T-helper 17 cell (primary cell): ENCODE measurements around the gene HNRNPUL1. TPM values are rescaled to one million over a fixed set of nuclear protein-coding genes. Genes with fewer than 3 reads are reported as not detected.

ENCODE experiments used
- ATAC-seq: fragments of 150-1000 bp; cut with Tn5 transposase; 2 replicates; pipeline ENCODE4 v1.10.0; 2021; ENCODE audit warnings: mild to moderate bottlenecking, moderate library complexity
- DNase-seq, 3 donors: peaks; one replicate each; pipeline versions ENCODE4 v3.0.0 to v3.0.0-alpha.2; 2020 to 2021
- H3K9me3 ChIP-seq: one replicate; pipeline ENCODE4 v1.7.0; 2013; ENCODE audit warnings: low read length, mild to moderate bottlenecking; ENCODE audit not compliant: control insufficient read depth, poor library complexity, severe bottlenecking
- H3K27ac Mint-ChIP-seq: one replicate; pipeline ENCODE4 v1.8.0; 2022; ENCODE audit warnings: mild to moderate bottlenecking, moderate library complexity, mixed read lengths
- H3K27me3 Mint-ChIP-seq: one replicate; pipeline ENCODE4 v1.8.0; 2022; ENCODE audit warnings: mixed read lengths
- H3K36me3 Mint-ChIP-seq: one replicate; pipeline ENCODE4 v1.8.0; 2022; ENCODE audit warnings: low read depth, mixed read lengths
- H3K4me1 Mint-ChIP-seq: one replicate; pipeline ENCODE4 v1.8.0; 2022; ENCODE audit warnings: mild to moderate bottlenecking, mixed read lengths
- H3K4me3 Mint-ChIP-seq: one replicate; pipeline ENCODE4 v1.8.0; 2022; ENCODE audit warnings: mild to moderate bottlenecking, moderate library complexity, mixed read lengths
- total RNA-seq, 4 donors: library from RNA in 2 of 4; stranded (reverse) in 2 of 4; gene quantifications; one replicate each; pipeline ENCODE4 v1.2.3 and lab custom pipeline; 2022 to 2026

The HNRNPUL1 gene
- total RNA-seq, 2 donors from 2014 or later = 316 to 329 TPM

DNA sequence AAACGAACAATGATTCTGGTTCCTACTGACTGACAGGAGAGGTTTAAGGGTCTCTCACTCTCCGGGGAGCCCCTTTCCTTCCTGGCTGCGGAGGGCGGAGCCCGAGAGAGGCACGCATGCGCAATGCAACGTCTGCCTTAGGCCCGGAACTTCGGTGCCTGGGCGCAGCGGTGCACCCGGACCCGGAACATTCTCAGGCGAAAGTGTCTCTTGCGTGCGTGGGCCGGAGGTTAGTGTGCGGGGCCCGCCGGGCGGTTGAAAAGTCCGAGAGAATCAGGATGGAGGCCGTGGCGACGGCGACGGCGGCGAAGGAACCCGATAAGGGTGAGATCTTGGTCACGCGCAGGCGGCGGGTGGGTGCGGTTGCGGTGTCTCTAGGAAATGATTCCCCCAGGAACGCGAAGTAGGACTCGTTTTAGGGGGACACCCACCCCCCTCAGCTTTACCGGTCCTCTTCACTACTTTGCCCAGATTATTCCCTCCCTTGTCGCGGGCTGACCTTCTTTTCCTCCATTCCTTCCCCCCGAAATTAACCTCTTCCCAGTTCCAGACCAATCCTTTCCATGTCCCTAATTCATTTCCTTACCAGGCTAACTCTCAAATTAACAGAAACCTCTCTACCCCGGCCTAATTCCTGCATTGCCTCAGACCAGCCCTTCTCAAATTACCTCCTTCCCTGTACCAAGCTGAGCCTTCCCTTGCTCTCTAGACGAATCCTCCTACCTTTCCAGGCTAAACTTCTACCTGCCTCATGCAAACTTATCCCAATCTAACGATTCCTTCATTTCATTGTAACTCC, 46.1 kb downstream of the HNRNPUL1 start, which contains the start of gene CCDC97:
Gene CCDC97 (plus strand): TSS at position 140 of the 799 bp plus-strand sequence. CDS start 139 bp downstream, at position 279.
- DNase-seq = peak; percentile 82 to 84 (median 83)
- H3K4me3 Mint-ChIP-seq = peak within 1 kb of the TSS; percentile 100
- H3K36me3 Mint-ChIP-seq = peaks cover 18% of the 10 kb centered on the region
- H3K4me1 Mint-ChIP-seq = peaks cover 55% of the 10 kb centered on the region
- H3K9me3 ChIP-seq = no peaks in the 10 kb centered on the region
- H3K27ac Mint-ChIP-seq = peak within 1 kb of the TSS; percentile 100
- H3K27me3 Mint-ChIP-seq = no peaks in the 10 kb centered on the region
- peak; percentile 60 for ATAC-seq

DNA sequence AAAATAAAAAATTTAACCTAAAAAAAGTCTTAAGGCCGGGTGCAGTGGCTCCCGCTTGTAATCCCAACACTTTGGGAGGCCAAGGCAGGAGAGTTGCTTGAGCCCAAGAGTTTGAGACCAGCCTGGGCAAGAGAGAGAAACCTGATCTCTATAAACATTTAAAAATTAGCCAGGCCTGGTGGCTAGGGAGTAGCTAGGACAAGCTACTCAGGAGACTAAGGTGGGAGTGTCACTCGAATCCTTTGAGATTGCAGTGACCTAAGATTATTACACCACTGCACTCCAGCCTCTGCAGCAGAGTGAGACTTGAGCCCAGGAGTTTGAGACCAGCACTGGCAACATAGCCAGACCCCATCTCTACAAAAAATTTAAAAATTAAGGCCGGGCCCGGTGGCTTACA, 46.9 kb downstream of the HNRNPUL1 start:
- Mint-ChIP-seq H3K27me3 (no peaks in the 10 kb centered on the region), H3K4me3 (peak overlapping the region; percentile 66), H3K36me3 (peaks cover 18% of the 10 kb centered on the region), H3K4me1 (peaks cover 53% of the 10 kb centered on the region), H3K27ac (peak overlapping the region; percentile 100)
- ATAC-seq (no peak), DNase-seq (no peak)
- H3K9me3 ChIP-seq = no peaks in the 10 kb centered on the region

DNA sequence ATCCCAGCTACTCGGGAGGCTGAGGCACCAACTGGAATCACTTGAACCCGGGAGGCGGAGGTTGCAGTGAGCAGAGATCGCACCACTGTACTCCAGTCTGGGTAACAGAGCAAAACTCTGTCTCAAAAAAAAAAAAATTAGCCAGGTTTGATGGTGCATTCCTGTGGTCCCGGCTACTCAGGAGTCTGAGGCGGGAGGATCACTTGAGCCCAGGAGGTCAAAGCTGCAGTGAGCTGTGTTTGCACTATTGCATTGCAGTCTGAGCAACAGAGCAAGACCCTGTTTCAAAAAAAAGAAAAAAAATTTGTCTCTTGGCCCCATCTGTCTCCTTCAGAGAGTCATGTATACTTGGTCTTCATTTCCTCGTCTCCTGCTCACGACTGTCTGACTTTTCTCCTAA, 47.4 kb downstream of the HNRNPUL1 start:
- Mint-ChIP-seq H3K4me3 (peak overlapping the region; percentile 66), H3K36me3 (peaks cover 18% of the 10 kb centered on the region), H3K27me3 (no peaks in the 10 kb centered on the region), H3K27ac (peak overlapping the region; percentile 100), H3K4me1 (peaks cover 55% of the 10 kb centered on the region)
- DNase-seq (no peak), ATAC-seq (no peak)
- no peaks in the 10 kb centered on the region for H3K9me3 ChIP-seq

DNA sequence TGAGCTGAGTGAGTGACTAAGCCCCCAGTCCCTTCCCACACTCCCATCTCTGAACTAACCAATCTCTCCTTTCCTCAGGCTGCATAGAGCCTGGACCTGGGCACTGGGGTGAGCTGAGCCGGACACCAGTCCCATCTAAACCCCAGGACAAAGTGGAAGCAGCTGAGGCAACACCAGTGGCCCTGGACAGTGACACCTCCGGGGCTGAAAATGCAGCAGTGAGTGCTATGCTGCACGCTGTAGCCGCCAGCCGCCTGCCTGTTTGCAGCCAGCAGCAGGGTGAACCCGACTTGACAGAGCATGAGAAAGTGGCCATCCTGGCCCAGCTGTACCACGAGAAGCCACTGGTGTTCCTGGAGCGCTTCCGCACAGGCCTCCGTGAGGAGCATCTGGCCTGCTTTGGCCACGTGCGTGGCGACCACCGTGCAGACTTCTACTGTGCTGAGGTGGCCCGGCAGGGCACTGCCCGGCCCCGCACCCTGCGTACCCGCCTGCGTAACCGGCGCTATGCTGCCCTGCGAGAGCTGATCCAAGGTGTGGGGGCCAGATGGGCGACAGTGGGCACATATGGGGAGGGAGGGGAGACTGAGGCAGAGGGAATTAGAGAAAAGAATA, 52.2 kb downstream of the HNRNPUL1 start:
- peaks cover 10% of the 10 kb centered on the region for H3K36me3 Mint-ChIP-seq
- no peak for DNase-seq
- peak overlapping the region; percentile 84 for H3K27ac Mint-ChIP-seq
- no peak for ATAC-seq
- H3K4me3 Mint-ChIP-seq = peak overlapping the region; percentile 63
- peaks cover 38% of the 10 kb centered on the region for H3K4me1 Mint-ChIP-seq
- no peaks in the 10 kb centered on the region for H3K27me3 Mint-ChIP-seq
- H3K9me3 ChIP-seq = no peaks in the 10 kb centered on the region

GRCh38 chr19:41318696-41319499, 54.7 kb downstream of the HNRNPUL1 start:
- no peaks in the 10 kb centered on the region for H3K9me3 ChIP-seq
- Mint-ChIP-seq H3K27ac (peak overlapping the region; percentile 84), H3K27me3 (no peaks in the 10 kb centered on the region), H3K4me1 (peaks cover 32% of the 10 kb centered on the region), H3K36me3 (peaks cover 10% of the 10 kb centered on the region), H3K4me3 (peak overlapping the region; percentile 73)
- peak; percentile 12 for ATAC-seq
- no peak for DNase-seq

DNA sequence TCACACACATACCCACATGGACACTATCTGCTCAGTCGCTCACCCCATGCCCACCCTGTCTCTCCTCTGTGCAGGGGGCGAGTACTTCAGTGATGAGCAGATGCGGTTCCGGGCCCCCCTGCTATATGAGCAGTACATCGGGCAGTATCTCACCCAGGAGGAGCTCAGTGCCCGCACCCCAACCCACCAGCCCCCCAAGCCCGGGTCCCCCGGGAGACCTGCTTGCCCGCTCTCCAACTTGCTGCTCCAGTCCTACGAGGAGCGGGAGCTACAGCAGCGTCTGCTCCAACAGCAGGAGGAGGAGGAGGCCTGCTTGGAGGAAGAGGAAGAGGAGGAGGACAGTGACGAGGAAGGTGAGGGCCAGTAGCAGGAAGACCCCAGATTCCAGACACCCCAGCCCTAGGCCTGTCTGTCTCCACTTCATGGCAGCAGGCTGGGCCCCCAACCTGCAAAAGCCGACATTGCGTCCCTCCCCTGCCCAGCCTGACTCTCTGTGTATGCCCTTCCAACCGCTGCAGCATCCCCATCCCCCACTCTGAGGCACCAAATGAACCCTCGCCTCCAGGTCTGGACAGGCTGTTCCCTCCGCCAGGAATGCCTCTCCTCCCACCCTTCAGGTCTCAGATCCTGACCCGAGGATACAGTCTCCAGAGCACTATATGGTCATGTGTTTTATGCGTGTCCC, 55.5 kb downstream of the HNRNPUL1 start:
- H3K27ac Mint-ChIP-seq = peak overlapping the region; percentile 60
- peaks cover 33% of the 10 kb centered on the region for H3K4me1 Mint-ChIP-seq
- H3K36me3 Mint-ChIP-seq = peaks cover 10% of the 10 kb centered on the region
- no peaks in the 10 kb centered on the region for H3K27me3 Mint-ChIP-seq
- H3K4me3 Mint-ChIP-seq = peak overlapping the region; percentile 69
- ATAC-seq (peak; percentile 3), DNase-seq (no peak)
- no peaks in the 10 kb centered on the region for H3K9me3 ChIP-seq

GRCh38 chr19:41320185-41320518, 56.0 kb downstream of the HNRNPUL1 start:
- Mint-ChIP-seq H3K4me3 (peak overlapping the region; percentile 69), H3K4me1 (peaks cover 36% of the 10 kb centered on the region), H3K27me3 (no peaks in the 10 kb centered on the region), H3K27ac (peak overlapping the region; percentile 60), H3K36me3 (peaks cover 10% of the 10 kb centered on the region)
- no peaks in the 10 kb centered on the region for H3K9me3 ChIP-seq
- DNase-seq = no peak
- ATAC-seq = no peak

GRCh38 chr19:41320568-41320967, 56.4 kb downstream of the HNRNPUL1 start:
- no peaks in the 10 kb centered on the region for H3K9me3 ChIP-seq
- H3K4me3 Mint-ChIP-seq = peak overlapping the region; percentile 58
- ATAC-seq = no peak
- H3K27me3 Mint-ChIP-seq = no peaks in the 10 kb centered on the region
- peaks cover 10% of the 10 kb centered on the region for H3K36me3 Mint-ChIP-seq
- peak overlapping the region; percentile 89 for H3K27ac Mint-ChIP-seq
- H3K4me1 Mint-ChIP-seq = peaks cover 38% of the 10 kb centered on the region
- DNase-seq = no peak

DNA sequence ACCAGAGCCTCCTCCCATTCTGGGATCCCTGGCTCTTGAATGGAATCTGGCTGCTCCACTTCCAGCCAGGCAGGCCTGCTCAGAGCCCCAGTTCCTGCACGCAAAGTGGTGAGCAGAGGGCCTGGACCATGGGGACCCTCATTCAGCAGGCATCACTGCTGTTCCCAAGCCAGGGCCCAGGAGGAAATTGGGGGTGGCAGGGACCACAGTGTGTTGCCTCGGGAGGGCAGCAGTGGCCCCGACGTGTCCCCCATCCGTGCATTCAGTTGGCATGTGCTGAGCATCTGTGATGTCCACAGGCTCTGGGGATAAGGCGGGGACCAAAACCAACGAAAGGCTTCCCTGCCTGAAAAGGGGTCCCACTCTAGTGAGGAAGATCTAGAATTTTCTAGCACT, 57.0 kb downstream of the HNRNPUL1 start:
- H3K27me3 Mint-ChIP-seq = no peaks in the 10 kb centered on the region
- H3K27ac Mint-ChIP-seq = peak overlapping the region; percentile 89
- H3K36me3 Mint-ChIP-seq = peaks cover 12% of the 10 kb centered on the region
- DNase-seq (no peak), ATAC-seq (no peak)
- H3K9me3 ChIP-seq = no peaks in the 10 kb centered on the region
- peak overlapping the region; percentile 33 for H3K4me3 Mint-ChIP-seq
- H3K4me1 Mint-ChIP-seq = peaks cover 38% of the 10 kb centered on the region

DNA sequence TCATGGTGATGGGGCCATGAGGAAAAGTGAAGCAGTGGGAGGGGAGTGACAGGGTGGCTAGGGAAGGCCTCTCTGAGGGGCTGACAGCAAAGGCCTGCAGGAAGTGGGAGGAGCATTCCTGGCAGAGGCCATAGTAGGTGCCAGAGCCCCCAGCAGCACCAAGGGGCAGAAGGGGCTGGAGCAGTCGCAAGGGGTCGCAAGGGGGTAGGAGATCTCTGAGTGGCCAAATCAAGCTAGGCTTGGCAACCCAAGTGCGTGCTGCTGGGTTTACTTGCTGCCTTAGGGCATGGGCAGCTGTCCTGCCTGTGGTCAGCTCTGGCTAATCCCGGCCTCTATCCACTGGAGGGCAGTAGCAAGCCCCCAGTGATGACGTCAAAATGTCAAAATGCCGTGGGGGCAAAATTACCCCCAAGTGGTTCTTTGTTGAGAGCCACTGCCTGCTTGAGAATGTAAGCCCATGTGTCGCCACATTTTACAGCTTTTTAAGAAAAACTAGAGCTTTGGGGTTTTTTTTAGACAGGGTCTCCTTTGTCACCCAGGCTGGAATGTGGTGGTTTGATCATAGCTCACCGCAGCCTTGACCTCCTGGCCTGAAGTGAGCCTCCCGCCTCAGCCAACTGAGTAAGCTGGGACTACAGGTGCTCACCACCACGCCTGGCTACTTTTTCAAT, 57.6 kb downstream of the HNRNPUL1 start:
- H3K4me1 Mint-ChIP-seq = peaks cover 40% of the 10 kb centered on the region

GRCh38 chr19:41322451-41322850, 58.3 kb downstream of the HNRNPUL1 start:
- peaks cover 12% of the 10 kb centered on the region for H3K36me3 Mint-ChIP-seq
- H3K27ac Mint-ChIP-seq = peak overlapping the region; percentile 86
- DNase-seq = no peak
- H3K4me1 Mint-ChIP-seq = peaks cover 43% of the 10 kb centered on the region
- no peak for ATAC-seq
- H3K4me3 Mint-ChIP-seq = peak overlapping the region; percentile 70
- H3K27me3 Mint-ChIP-seq = no peaks in the 10 kb centered on the region
- H3K9me3 ChIP-seq = no peaks in the 10 kb centered on the region

More for the DNA sequence above, 57.6 kb downstream of the HNRNPUL1 start:
- Mint-ChIP-seq H3K27ac (peak overlapping the region; percentile 89), H3K27me3 (no peaks in the 10 kb centered on the region), H3K4me3 (peak overlapping the region; percentile 33), H3K36me3 (peaks cover 13% of the 10 kb centered on the region)
- ATAC-seq = no peak
- no peak for DNase-seq
- no peaks in the 10 kb centered on the region for H3K9me3 ChIP-seq

DNA sequence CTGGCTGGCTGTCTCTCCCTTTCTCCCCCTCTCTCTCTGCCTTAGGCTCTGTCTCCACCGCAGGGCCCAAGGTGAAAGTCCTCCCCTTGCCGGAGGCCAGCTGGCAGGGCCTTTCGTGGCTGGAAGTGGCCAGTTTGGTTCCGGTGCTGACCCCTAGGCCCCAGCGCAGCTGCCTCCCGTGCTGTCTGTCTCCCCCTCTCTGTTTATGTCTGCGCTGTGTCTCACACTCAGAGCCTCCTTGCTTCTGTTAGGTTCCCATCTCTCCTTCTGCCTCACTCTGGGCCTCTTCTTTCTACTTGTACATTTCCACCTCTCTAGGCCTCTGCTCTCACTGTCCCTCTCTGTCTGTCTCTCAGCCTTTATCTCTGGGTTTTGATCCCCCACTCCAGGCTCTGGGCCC, 58.9 kb downstream of the HNRNPUL1 start:
- no peaks in the 10 kb centered on the region for H3K9me3 ChIP-seq
- no peak for ATAC-seq
- Mint-ChIP-seq H3K4me3 (peak overlapping the region; percentile 70), H3K27ac (peak overlapping the region; percentile 86), H3K4me1 (peaks cover 43% of the 10 kb centered on the region), H3K36me3 (peaks cover 12% of the 10 kb centered on the region), H3K27me3 (no peaks in the 10 kb centered on the region)
- no peak for DNase-seq
